Measurements from ENCODE around the gene OSR1. TPM values are rescaled to one million over a fixed set of nuclear protein-coding genes. Genes with fewer than 3 reads are reported as not detected.

The OSR1 gene
- total RNA-seq, 1 donor from 2014 or later: not detected

- Histone ChIP-seq H2AFZ (replicated peaks) (peak overlapping the region; percentile 89), H3K4me1 (peaks cover 17% of the 10 kb centered on the region), H3K27ac (no peak overlapping the region), H3K9ac (no peak overlapping the region), H3K36me3 (no peaks in the 10 kb centered on the region), H3K9me3 (ENCODE audit: low read depth) (no peaks in the 10 kb centered on the region), H3K4me3 (peak overlapping the region; percentile 49), H3K79me2 (ENCODE audit: low read depth) (peaks cover 6% of the 10 kb centered on the region), H3K27me3 (peaks cover 76% of the 10 kb centered on the region), H3F3A (ENCODE audit: low read depth) (peaks cover 10% of the 10 kb centered on the region), H3K4me2 (peak overlapping the region; percentile 87), H4K20me1 (ENCODE audit: low read depth) (peaks cover 68% of the 10 kb centered on the region)
- DNase-seq (ENCODE audit: low spot score): no peak
- H3K36me3 Mint-ChIP-seq: peaks cover 2% of the 10 kb centered on the region
- H3K27ac Mint-ChIP-seq: no peak overlapping the region
- peaks cover 17% of the 10 kb centered on the region for H3K9me3 Mint-ChIP-seq
- H3K4me1 Mint-ChIP-seq: peaks cover 24% of the 10 kb centered on the region
- H3K4me3 Mint-ChIP-seq: peak overlapping the region; percentile 83
- peaks cover 71% of the 10 kb centered on the region for H3K27me3 Mint-ChIP-seq (ENCODE audit: insufficient read depth, low read depth)
- TF ChIP-seq, protein P1, sequence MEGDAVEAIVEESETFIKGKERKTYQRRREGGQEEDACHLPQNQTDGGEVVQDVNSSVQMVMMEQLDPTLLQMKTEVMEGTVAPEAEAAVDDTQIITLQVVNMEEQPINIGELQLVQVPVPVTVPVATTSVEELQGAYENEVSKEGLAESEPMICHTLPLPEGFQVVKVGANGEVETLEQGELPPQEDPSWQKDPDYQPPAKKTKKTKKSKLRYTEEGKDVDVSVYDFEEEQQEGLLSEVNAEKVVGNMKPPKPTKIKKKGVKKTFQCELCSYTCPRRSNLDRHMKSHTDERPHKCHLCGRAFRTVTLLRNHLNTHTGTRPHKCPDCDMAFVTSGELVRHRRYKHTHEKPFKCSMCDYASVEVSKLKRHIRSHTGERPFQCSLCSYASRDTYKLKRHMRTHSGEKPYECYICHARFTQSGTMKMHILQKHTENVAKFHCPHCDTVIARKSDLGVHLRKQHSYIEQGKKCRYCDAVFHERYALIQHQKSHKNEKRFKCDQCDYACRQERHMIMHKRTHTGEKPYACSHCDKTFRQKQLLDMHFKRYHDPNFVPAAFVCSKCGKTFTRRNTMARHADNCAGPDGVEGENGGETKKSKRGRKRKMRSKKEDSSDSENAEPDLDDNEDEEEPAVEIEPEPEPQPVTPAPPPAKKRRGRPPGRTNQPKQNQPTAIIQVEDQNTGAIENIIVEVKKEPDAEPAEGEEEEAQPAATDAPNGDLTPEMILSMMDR (IDR thresholded peaks at IDR 0.05): no peak
- TF ChIP-seq EZH2 (IDR thresholded peaks at IDR 0.05) (peak; percentile 78), EZH2phosphoT487 (IDR thresholded peaks at IDR 0.05) (peak; percentile 82)
These were observed 7.6 kb downstream of the OSR1 start for GRCh38 chr2:19350678-19351401.

DNA sequence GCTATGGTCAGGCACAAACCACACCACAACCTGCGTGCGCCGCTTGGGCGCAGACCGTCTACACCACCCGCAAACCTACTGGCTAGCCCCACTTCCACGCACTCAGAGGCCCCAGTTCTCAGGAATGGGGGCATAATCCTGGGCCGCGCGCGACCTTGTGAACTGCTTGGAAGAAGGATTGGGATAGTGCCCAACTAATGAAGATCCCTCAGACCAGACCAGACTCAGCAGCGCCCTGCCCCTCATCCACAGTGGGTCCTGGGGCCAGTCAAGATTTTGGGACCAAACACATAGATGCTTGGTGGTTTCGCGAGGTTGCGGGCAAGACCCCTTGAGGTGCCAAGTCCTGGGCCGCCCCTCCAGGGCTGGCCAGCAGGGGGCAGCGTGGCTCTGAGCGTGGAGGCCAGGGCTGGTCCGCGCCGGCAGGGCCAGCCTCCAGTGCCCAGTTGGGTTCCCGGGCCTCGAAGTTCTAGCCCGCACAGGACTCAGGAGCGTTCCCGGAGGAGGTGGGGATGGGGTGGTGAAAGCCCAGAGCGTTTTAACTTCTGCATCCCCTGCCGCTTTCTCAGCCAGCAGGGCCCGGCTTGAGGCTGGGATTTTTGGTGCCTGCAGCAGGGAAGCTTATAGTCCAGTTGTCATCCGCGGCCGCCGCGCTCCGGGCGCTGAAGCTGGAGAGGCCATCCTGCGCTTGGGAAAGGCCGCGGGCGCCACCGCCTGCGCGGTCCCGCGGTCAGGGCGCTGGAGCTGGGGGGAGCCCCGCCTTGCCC is 8.3 kb downstream of the OSR1 start:
- peaks cover 17% of the 10 kb centered on the region for H3K4me1 ChIP-seq
- peak overlapping the region; percentile 41 for H3K4me3 Mint-ChIP-seq
- H3K9me3 ChIP-seq (ENCODE audit: low read depth): no peaks in the 10 kb centered on the region
- peaks cover 69% of the 10 kb centered on the region for H3K27me3 ChIP-seq
- H3K9ac ChIP-seq: no peak overlapping the region
- peaks cover 22% of the 10 kb centered on the region for H3K4me1 Mint-ChIP-seq
- no peaks in the 10 kb centered on the region for H3K36me3 ChIP-seq
- H3K27me3 Mint-ChIP-seq (ENCODE audit: insufficient read depth, low read depth): peaks cover 64% of the 10 kb centered on the region
- TF ChIP-seq EZH2phosphoT487 (IDR thresholded peaks at IDR 0.05): no peak
- TF ChIP-seq, protein P1 (IDR thresholded peaks at IDR 0.05): peak; percentile 90
- peak overlapping the region; percentile 49 for H3K4me3 ChIP-seq
- peak overlapping the region; percentile 87 for H3K4me2 ChIP-seq
- peak; percentile 84 for DNase-seq (ENCODE audit: low spot score)
- peaks cover 3% of the 10 kb centered on the region for H3K36me3 Mint-ChIP-seq
- H3K27ac ChIP-seq: no peak overlapping the region
- H3F3A ChIP-seq (ENCODE audit: low read depth): peaks cover 10% of the 10 kb centered on the region
- H3K27ac Mint-ChIP-seq: no peak overlapping the region
- H4K20me1 ChIP-seq (ENCODE audit: low read depth): peaks cover 60% of the 10 kb centered on the region
- peaks cover 6% of the 10 kb centered on the region for H3K79me2 ChIP-seq (ENCODE audit: low read depth)
- H2AFZ ChIP-seq (replicated peaks): peak overlapping the region; percentile 89
- H3K9me3 Mint-ChIP-seq: peaks cover 16% of the 10 kb centered on the region

DNA sequence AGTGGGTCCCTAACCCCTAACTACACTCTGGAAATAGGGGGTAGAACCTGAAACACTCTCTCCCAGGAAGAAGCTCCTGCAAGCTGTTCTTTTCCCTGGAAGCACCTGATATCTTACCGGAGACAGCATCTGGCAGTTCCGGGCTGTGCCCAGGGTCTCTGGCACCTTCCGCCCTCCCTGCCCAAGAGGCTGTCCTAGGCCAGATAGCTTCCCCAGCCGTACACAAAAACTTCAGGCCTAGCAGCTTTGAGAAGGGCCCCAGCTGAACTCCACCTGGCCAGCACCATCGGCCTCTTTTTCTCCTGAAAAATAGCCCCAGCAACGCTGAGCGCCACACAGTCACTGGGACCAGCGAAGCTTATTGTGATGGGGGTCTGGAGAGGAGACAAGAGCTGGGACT is 9.7 kb downstream of the OSR1 start:
- TF ChIP-seq, protein P1 (IDR thresholded peaks at IDR 0.05): no peak
- TF ChIP-seq EZH2 (IDR thresholded peaks at IDR 0.05): no peak
- TF ChIP-seq EZH2phosphoT487 (IDR thresholded peaks at IDR 0.05): no peak
- H3K9me3 Mint-ChIP-seq: peaks cover 10% of the 10 kb centered on the region
- peaks cover 22% of the 10 kb centered on the region for H3K4me1 Mint-ChIP-seq
- H3F3A ChIP-seq (ENCODE audit: low read depth): peaks cover 10% of the 10 kb centered on the region
- no peak overlapping the region for H3K27ac ChIP-seq
- H3K9ac ChIP-seq: no peak overlapping the region
- H2AFZ ChIP-seq (replicated peaks): no peak overlapping the region
- H3K27me3 ChIP-seq: peaks cover 55% of the 10 kb centered on the region
- peaks cover 46% of the 10 kb centered on the region for H4K20me1 ChIP-seq (ENCODE audit: low read depth)
- H3K27ac Mint-ChIP-seq: no peak overlapping the region
- H3K36me3 ChIP-seq: no peaks in the 10 kb centered on the region
- peaks cover 2% of the 10 kb centered on the region for H3K36me3 Mint-ChIP-seq
- peak overlapping the region; percentile 96 for H3K4me3 Mint-ChIP-seq
- H3K4me3 ChIP-seq: peak overlapping the region; percentile 82
- H3K4me1 ChIP-seq: peaks cover 17% of the 10 kb centered on the region
- peaks cover 6% of the 10 kb centered on the region for H3K79me2 ChIP-seq (ENCODE audit: low read depth)
- no peak for DNase-seq (ENCODE audit: low spot score)
- H3K27me3 Mint-ChIP-seq (ENCODE audit: insufficient read depth, low read depth): peaks cover 50% of the 10 kb centered on the region
- H3K4me2 ChIP-seq: no peak overlapping the region
- H3K9me3 ChIP-seq (ENCODE audit: low read depth): no peaks in the 10 kb centered on the region

All from neural progenitor cell (in vitro differentiated cells).